NOMO-1 treated with DMSO at 0.1 percent for 48 hours (cell line): ENCODE data around the gene TOX2.

Source experiments
- DNase-seq: peaks from one replicate; lab custom pipeline; 2025; ENCODE audit not compliant: unreplicated experiment; lab: John Stamatoyannopoulos, UW

TOX2 gene, protein sequence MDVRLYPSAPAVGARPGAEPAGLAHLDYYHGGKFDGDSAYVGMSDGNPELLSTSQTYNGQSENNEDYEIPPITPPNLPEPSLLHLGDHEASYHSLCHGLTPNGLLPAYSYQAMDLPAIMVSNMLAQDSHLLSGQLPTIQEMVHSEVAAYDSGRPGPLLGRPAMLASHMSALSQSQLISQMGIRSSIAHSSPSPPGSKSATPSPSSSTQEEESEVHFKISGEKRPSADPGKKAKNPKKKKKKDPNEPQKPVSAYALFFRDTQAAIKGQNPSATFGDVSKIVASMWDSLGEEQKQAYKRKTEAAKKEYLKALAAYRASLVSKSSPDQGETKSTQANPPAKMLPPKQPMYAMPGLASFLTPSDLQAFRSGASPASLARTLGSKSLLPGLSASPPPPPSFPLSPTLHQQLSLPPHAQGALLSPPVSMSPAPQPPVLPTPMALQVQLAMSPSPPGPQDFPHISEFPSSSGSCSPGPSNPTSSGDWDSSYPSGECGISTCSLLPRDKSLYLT

DNA sequence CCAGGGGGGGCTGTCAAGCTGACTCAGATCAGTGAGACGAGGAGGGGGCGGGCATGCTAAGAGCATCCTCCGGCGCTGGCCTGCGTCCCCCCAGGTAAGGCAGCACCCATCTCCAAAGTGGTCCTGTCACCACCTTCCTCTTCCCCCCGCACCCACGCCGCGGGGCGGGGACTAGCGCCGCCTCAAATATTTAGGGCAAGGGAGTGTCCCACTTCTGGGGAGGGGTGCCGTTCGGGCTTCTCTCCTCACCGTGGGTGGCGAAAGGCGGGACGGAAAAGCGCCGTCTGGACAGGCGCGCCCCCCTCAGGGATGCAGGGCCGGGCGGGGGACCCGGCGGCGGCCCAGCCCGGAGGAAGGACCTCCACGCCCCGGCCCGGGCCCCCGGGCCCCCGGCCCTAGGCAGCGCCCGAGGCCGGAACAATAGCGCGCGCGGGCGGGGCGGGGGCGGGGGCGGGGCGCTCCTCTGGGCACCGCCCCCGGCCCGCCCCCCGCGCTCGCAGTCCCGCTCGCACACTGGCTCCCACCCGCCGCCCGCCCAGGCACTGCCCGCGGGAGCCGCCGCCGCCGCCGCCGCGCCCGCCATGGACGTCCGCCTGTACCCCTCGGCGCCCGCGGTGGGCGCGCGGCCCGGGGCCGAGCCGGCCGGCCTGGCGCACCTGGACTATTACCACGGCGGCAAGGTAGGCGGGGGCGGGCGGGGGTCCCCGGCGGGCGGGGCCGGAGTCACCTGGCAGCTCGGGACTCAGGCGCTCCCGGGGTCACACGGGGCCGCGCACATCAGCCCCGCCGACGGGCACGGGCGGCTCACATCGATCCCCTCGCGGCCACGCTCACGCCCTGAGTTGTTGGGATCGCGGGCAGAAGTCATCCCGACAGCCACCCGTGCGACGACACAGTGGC is at the start of gene TOX2:
Gene TOX2, plus strand, starts transcription at position 542 of the 900 bp plus-strand sequence. Its CDS starts 40 bp downstream, at position 582.
- peak; percentile 41 for DNase-seq

GRCh38 chr20:43868091-43868490 is 46.6 kb upstream of the TOX2 start:
- DNase-seq, result no peak

DNA sequence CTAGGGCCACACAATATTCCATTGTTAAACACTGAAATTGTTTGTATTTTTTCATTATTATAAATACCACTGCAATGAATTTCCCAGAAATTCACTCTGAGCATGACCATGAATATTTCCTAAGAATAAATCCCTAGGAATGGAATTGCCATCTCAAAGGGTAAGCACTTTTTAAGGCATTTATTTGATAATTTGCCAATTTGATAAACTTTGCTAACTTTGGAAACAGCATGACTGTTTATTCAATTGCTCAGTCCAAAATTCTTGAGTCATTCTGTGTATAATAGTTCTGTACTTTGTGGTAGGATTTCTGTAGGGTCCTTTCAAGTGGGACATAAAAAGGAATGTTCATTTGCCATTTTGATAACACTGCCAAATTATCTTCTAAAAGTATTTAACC is 44.2 kb upstream of the TOX2 start:
- DNase-seq, result no peak

GRCh38 chr20:43878776-43879175 is 35.9 kb upstream of the TOX2 start:
- no peak for DNase-seq

GRCh38 chr20:43893930-43894329 is 20.7 kb upstream of the TOX2 start:
- no peak for DNase-seq

DNA sequence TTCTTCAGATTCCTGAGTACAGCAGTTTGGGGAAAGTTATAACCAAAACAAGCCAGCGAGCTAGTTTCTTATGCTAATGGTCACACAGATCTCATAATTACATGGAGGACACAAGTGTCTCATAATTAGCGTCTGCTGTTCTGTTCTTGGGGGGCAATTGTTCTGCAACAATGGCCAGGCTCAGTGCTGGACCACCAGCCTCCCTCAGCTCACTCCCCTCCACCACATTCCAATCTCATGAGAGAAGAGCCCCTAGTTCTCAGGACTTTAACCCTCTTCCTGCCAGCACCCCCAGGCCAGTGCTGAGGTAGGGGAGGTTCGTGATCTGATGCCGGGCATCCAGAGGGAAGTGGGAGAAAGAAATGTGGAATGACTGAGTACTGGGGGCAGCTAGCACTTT is 20.2 kb upstream of the TOX2 start:
- DNase-seq, result no peak

DNA sequence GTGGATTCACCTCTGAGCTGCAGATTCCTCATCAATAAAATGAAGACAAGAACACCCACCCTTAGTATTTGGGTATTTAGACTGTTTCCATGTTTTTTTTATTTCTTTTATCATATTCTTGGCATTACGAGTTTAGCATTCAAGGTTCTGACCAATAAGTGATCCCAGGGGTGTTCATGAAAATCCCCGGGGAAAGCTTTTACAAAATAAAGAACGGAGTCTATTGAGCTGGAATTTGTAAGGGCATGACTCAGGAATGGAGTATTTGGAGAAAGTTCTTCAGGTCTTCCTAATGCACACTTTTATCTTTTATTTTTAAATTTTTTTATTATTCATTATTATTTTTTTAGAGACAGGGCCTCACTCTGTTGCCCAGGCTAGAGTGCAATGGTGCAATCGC is 19.4 kb upstream of the TOX2 start:
- no peak for DNase-seq

DNA sequence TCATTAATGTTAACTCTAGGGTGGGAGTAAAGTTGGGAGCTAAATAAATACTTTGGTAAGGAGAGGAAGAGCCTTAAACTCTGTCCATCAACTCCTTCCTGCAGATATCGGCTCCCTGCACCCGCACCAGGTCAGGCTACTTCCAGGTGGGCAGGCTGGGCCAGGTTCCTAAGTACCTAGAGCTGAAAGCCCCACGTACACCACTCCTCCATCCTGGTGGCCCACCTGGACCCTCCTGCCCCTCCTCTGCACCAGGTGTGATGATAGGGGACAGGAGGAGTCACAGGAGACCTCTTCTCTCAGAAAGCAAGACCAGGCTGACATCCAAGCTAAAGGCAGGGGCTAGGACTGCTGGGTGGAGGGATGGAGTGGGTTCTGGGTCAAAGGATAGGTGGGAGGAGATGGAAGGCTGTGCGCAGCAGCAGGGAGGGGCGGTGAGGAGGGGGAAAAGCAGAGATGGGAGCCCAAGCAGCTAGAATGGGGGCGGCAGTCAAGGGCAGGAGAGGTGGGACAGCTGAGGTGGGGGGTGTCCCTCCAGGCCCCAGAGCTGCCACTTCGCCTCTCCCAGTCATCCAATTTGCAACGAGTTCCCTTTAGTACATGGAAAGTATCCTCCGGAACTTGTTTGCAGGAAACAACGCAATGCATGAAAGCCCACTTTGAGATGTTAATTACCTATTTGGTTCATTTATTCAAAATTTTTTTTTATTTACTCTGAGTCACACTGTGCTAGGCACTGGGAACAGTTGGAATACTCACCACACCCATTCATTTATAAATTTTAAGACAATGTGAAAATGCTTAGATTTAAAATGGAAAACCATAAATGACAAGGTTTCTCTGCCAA is 15.2 kb upstream of the TOX2 start:
- DNase-seq, result no peak

GRCh38 chr20:43900121-43900466 is 14.6 kb upstream of the TOX2 start:
- no peak for DNase-seq

GRCh38 chr20:43900496-43900895 is 14.2 kb upstream of the TOX2 start:
- DNase-seq, result no peak

DNA sequence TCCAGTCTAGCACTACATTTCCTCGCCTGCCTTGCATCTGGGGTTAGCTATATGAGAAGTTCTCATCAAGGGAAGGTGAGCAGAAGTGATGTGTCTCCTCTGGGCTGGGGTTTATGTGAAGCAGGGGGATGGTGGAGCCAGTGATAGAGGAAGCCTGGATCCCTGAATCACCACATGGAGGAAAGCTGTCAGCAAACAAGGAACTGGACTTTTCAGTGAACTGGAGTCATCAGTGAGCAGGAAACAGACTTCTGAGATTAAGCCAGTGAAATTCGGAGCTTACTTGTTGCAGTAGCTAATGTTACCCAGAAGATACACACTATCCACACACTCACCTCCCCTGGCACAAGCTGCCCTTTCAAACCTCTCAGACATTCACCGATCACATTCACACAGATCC is 13.4 kb upstream of the TOX2 start:
- no peak for DNase-seq

DNA sequence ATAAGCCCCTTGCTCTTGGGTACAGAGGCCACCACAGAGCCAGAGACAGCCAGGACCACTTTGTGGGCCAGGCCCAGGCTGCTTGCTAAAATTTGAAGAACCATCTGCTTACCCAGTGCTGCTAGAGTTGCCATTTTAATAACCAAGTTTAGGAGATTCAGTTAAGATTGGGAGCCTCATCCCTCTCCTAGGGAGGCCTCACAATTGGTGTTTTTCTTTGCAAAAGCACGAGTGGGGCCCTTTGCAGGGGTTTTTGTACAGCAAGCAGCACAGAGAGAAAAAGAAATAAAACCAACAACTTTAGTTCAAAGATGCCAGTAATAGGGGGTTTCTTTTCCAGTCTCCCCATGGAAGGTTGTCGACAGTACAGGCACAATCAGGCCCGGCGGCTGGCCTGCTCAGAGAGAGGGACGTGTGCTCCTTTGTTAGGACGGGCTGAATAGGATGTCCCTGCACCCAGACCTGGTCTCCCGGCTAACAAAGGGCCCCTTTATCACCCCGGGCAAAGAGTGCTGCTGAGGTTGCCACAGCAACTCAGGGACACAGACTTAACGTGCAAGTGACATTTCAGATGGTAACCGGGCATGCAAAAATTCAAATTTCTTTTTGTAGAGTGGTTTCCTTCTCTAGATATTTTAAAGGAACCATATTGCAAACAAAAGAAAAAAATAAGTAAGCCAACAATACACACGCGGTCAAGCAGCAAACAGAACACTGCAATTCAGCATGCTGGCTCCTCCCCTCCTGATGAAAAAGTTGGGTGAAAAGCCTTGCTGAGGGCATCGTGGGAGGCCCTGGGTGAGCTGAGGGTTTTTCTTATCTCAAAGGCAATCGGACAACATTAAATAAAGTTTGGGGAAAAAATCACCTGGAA is 10.5 kb upstream of the TOX2 start:
- no peak for DNase-seq

- DNase-seq, result no peak
Measured at GRCh38 chr20:43904827-43905177, 9.8 kb upstream of the TOX2 start.

DNA sequence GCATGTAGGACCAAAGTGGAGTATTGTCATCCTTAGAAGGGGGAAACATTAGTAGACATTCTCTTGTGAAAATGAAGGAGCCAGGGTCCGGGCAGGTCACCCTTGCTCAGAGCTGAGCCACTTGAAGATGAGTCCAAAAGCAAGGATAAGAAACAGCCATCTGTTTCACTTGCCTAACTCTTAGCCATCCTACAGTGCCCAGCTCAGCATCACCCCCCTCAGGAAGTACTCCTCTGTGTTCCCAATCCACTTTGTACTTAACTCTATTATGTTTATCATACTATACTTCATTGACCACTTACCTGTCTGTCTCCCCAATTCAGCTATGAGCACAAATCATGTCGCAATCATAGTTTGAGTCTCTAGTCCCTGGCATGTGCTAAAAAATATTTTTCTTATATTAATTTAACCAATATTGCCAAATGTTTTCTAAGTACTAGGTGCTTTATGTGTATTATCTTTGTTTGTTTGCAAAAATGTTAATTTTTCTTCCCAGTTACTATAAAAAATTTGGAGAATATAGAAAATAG is 8.1 kb upstream of the TOX2 start:
- DNase-seq, result no peak

- DNase-seq, result no peak
Measured at GRCh38 chr20:43909211-43909610, 5.4 kb upstream of the TOX2 start.

- DNase-seq, result peak; percentile 42
Measured at GRCh38 chr20:43909720-43910119, 4.9 kb upstream of the TOX2 start.

- no peak for DNase-seq
Measured at GRCh38 chr20:43910564-43910963, 4.1 kb upstream of the TOX2 start.

DNA sequence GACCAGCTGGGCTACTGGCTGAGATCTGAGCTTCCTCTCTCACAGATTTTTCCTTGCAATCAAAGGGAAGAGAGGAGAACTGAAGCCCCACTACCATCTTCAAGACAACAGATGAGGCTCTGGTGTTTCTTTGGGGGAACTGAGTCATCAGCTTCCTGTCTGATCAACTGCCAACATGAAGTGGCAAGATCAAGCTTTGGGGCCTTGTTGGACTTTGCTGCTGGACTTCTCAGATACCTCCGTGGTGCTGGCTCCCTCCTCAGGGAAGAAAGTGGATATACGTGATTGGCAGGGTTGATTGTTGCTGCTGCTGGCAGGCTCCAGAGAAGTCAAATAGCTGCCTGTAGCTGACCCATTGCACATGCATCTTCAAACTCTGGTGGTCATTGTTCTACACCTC is 3.6 kb upstream of the TOX2 start:
- no peak for DNase-seq

- DNase-seq, result no peak
Measured at GRCh38 chr20:43913291-43914025, 1.2 kb upstream of the TOX2 start.
